Retina (tissue), 1 donor: ENCODE data around the gene RPP25L.

Source experiments
- DNase-seq: peaks from one replicate; pipeline ENCODE4 v3.0.0-alpha.2; 2016

RPP25L gene

DNA sequence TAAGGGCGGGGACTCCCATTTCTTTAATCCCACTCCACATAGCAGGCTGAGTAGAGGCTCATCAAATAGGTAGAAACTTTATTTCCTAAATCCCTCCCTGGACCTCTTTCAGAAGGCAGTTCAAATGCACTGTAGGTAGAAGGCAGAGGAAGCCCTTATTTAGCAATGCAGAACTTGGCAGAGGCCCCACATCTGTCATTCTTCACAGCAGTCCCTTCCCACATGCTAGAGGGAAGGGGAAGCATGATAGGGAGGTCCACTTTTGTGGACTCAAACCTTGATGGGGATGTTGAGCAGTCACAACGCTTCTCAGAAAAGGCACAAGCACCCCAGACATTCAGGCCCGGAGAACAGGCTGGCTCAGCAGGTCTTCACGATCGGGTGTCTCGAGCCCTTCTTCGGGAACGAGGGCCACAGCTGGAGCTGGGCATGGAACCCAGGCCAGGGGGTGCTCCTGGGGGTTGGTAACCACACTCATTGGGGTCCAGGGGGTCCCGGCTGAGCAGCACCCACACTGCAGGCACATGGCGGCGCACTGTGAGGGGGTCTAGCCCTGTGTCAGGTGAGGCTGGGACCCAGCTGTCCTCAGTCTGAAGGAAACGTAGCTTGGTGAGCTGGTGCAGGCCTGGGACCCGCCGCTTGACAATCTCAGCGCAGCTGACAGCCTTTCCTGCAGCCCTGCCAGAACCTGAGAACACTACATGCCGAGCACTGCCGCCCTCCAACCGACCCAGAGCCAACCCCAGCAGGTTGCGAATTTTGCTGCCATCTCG is 1.3 kb downstream of the RPP25L start:
- no peak for DNase-seq

DNA sequence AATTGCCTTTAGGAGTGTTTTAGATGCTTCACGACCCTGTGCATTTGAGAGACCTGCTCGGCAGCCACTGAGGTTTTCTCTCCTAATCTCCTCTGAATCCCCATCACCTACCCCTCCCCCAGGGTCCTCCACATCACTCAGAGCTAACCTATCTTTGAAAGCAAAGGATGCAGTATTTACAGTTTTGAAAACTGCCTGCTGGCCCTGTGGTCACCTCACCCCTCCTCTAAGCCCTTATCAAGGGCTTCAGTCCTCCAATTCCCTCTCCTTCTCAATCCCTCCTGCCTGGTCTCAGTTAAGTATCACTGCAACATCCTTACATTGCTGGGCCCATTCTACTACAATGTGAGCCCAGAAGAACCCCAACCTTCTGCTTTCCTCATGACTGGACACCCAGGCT is 4.6 kb downstream of the RPP25L start:
- DNase-seq, result no peak

- DNase-seq, result no peak
Observed at GRCh38 chr9:34606905-34607304, 5.0 kb downstream of the RPP25L start.

DNA sequence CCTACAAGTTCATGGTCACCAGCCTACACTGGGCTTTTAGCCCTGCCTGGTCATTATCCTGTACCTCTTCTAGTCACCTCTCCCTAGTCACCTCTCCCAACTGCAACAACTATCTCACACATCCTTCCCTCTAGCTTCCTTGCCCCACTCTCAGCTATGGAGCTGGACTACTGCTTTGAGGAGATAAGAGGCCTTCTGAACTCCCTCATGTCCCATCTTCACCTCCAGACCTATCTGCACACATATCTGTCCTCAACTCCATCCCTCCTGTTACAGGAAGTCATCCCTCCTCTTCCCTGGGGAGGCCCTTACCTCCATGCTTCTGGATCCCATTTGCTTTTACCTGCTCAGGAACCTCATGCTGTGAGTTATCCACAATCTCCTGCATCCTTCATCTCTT is 5.7 kb downstream of the RPP25L start:
- DNase-seq, result no peak

DNA sequence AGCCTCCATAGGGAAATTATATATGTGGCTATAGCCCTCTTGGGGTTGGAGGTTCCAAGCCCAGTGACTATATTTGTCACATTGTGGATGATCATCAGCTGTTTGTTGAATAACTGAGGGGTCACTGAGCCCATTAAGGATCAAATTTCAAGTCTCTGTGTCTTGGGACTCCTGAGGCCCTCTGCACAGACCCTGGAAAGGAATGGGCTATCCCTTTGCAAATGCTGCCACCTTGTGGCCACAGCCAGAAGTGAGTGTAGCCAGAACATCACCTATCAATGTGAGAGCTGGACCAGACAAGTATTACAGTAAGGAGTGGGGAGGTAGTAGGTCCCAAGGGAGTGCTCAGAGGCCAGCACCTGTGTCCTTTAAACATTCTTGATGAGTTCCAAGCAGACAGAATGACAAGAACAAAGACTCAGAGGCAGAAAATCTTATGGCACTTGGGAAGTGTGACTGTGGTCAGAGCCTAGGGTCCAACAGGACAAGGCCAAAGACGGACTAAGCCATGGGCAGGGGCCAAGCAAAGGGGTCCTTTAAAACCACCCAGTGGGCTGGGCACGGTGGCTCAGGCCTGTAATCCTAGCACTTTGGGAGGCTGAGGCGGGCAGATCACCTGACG is 8.2 kb downstream of the RPP25L start:
- DNase-seq, result peak; percentile 84

GRCh38 chr9:34601937-34602573 is 9.8 kb downstream of the RPP25L start:
- no peak for DNase-seq

DNA sequence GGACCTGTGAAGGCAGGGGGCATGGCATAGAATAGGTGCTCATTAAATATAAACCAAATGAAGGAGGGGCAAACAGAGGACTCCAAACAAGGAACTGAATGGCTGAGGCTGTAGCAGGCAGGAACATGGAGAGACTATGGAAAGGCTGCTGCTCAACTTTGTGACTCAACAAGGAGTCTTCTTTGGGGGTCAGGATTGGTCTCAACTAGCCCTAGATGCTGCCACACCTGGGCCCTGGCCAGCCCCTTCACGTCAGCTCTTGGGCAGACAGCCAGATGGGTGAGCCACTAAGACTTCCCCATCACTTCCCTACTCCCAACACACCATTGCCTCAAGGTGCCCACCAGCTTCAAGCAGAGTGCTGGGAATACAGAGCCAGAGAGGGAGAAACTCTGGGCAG is 11.0 kb downstream of the RPP25L start:
- no peak for DNase-seq

DNA sequence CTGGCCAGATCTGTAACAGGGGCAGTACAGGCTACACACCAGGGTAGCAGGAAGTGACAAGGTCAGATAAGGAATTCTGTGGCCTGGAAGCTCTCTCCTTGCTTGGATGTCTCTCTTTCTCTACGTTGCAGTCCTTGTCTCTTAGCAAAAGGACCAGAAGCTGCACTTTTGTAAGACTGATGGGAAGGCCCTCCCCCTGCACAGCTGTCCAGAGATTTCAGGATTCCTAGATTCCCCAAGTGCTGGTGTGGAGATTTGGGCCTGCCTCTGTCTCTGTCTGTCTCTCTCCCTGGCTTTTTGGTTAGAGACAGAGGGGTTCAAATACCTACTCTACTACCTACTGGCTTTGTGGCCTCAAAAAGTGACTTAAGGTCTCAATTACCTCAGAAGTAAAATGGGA is 12.4 kb downstream of the RPP25L start:
- no peak for DNase-seq

DNA sequence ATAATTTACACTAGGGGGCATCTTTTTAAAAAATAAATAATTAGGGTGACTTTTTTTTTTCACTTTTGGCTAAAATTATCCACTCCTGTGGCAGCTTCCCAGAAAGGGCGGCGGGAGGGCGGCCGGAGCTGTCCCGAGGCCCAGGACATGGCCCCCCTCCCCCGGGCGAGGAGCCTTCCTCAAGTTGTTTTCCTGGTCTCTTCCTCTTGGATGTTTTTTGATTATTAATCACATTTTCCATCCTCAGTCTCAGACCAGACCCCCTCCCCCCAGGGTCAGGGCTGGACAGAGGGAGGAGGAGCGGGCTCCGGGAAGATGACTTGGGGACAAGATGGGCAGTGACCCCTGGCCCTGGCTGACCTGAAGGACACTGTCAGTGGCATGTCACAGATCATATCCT is 17.7 kb downstream of the RPP25L start:
- no peak for DNase-seq

- DNase-seq, result peak; percentile 63
Observed at GRCh38 chr9:34592895-34593601, 18.8 kb downstream of the RPP25L start.

DNA sequence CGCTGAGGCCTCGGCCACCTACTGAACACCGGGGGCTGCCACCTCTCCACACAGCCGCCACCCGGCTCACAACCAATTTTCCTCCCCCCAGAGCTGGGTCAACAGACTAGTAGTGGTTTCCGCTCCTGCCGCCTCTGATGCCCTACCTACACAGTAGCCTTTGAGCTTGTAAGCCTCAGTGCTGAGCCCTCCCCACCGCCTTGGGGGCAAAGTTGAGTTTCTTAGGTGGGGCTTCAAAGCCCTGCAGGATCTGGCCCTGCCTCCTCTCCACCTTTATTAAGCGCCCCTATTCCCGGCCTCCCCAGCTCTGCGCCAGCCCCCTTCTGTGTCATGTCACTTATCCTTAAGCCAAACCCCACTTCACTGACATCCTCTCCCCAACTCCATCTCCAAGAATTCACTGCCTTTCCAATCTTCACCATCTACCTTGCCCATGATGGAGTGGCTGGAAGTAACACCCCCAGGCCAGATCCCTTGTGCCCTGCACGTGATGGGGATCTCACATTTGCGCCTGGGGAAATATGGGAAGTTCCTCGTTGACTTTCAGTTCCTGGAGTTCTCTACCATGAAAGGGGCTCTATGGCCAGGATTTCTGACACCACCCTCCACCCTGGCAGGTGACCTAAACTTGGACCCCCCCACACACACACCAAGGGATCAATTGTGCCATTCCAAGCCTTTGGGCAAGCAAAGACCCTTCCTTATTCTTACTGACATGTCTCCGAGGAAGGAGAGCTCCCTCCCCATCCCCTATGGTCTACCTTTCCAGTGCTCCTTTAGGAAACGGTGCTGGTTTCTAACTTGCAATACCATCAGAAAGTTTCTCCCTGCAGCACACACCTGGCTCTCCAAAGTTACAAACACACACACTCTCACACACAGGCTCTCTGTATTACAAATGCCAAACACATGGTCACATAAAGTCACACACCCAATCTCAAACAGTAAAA is 19.7 kb downstream of the RPP25L start:
- DNase-seq, result no peak

GRCh38 chr9:34591248-34591916 is 20.5 kb downstream of the RPP25L start:
- DNase-seq, result peak; percentile 94

- no peak for DNase-seq
Observed at GRCh38 chr9:34590381-34591247, 21.3 kb downstream of the RPP25L start.

- DNase-seq, result peak; percentile 85
Observed at GRCh38 chr9:34589636-34590380, 22.1 kb downstream of the RPP25L start, which contains the start of gene CNTFR. TSS of gene CNTFR (minus strand) at chr9:34589724. CDS start at chr9:34568981, 20,743 bp downstream.

DNA sequence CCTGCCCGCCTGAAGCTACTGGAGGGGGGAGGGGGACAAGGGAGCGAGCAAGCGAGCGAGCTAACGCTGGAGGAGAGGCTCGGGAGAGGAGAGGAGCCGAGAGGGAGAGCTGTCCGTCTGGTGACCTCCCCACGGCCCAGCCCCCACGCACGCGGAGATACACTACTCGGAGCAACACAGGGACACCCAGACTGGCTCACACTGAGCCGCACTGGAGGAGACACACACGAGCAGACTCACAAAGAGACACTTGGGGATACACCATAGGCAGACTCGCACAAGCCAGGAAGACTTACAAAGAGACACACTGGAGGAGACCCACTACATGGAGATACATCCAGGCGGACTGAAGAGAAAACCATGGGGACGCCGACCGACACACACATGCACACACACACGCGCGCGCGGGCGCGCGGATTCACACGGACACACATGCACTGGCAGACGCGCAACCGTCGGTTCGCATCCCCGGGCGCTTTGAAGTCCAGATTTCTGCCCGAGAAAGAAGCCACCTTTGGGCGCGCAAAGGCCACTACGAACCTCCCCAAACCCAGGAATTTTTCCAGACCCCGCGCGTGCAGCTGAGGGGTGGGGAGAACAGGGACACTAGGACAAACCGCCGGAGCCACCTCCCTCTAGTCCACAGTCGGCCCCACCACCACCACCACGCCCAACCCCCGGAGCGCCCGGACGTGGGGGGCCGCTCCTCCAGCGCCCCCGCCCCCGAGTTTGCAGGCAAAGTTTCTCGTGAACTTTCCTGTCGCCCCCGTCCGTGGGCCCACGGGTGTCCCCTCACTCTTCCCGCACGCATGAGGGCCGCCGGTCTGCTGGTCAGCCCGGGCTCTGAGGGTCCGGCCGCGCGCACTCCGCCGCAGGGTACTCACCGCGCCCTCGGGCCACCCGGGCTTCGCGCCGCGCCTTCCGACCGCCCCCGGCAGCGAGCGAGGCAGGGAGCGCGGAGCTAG is 22.9 kb downstream of the RPP25L start:
- DNase-seq, result peak; percentile 81

- DNase-seq, result no peak
Observed at GRCh38 chr9:34587271-34587670, 24.6 kb downstream of the RPP25L start.

- no peak for DNase-seq
Observed at GRCh38 chr9:34585946-34586669, 25.8 kb downstream of the RPP25L start.

GRCh38 chr9:34584970-34585369 is 26.9 kb downstream of the RPP25L start:
- DNase-seq, result no peak
